ENCODE results near the gene TFIP11.

The TFIP11 gene

DNA sequence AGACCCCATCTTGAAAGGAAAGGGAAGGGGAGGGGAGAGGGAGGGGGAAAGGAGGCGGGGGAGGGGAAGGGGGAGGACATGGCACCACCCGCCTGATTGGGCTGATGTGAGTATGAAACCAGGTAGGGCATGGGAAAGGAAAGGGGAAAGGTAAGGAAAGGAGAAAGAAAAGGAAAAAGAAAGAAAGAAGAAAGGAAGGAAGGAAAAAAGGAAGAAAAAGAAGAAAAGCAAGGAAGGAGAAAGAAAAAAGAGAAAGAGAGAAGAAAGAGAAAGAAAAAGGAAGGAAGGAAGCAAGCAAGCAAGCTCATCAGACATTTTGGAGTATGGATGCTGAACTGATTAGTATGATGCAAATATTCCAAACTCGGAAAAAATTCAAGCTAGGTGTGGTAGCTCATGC, 36.0 kb upstream of the TFIP11 start:
- in situ Hi-C loops (cut with MboI; ENCODE audit: low sequenced_read_pairs) = no loop called here
- Histone ChIP-seq H3K9me3 (no peaks in the 10 kb centered on the region), H3K36me3 (replicated peaks) (no peaks in the 10 kb centered on the region), H3K4me3 (no peak overlapping the region), H3K27me3 (ENCODE audit: low read depth) (no peaks in the 10 kb centered on the region), H3K4me1 (no peaks in the 10 kb centered on the region)
- DNase-seq (ENCODE audit: low spot score in 2 of 2) = no peak

DNA sequence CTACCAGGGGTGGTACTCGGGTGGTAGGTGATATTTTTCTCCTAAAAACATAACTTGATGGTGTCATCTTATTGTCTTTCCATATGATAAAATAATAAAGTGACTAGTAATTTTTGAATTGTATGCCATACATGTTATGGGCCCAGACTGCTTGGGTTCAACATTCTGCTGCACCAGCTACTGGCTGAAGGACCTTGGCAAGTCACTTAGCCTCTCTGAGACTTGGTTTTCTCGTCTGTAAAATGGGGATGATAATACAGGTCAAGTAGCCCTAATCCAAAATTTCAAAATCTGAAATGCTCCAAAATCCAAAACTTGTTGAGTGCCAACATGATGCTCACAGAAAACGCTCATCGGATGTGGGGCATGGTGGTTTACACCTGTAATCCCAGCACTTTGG, 35.6 kb upstream of the TFIP11 start:
- Histone ChIP-seq H3K27me3 (ENCODE audit: low read depth) (no peaks in the 10 kb centered on the region), H3K9me3 (no peaks in the 10 kb centered on the region), H3K36me3 (replicated peaks) (no peaks in the 10 kb centered on the region), H3K4me3 (no peak overlapping the region), H3K4me1 (no peaks in the 10 kb centered on the region)
- in situ Hi-C loops (cut with MboI; ENCODE audit: low sequenced_read_pairs) = no loop called here
- no peak for DNase-seq (ENCODE audit: low spot score in 2 of 2)

DNA sequence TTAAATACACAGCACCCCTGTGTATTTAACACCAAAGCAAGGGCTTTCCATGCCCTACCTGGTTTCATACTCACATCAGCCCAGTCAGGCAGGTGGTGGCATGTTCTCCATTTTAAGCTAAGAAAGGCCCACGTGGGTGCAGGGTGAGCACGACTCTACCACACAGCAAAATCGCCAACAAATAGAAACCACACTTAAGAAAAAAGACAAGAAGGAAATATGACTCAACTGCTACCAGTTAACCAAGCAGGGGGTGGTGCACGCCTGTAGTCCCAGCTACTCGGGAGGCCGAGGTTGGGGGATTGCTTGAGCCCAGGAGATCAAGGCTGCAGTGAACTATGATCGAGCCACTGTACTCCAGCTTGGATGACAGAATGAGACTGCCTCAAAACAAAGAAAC, 35.2 kb upstream of the TFIP11 start:
- Histone ChIP-seq H3K4me1 (no peaks in the 10 kb centered on the region), H3K4me3 (no peak overlapping the region), H3K36me3 (replicated peaks) (no peaks in the 10 kb centered on the region), H3K27me3 (ENCODE audit: low read depth) (no peaks in the 10 kb centered on the region), H3K9me3 (no peaks in the 10 kb centered on the region)
- in situ Hi-C loops (cut with MboI; ENCODE audit: low sequenced_read_pairs) = no loop called here
- no peak for DNase-seq (ENCODE audit: low spot score in 2 of 2)

DNA sequence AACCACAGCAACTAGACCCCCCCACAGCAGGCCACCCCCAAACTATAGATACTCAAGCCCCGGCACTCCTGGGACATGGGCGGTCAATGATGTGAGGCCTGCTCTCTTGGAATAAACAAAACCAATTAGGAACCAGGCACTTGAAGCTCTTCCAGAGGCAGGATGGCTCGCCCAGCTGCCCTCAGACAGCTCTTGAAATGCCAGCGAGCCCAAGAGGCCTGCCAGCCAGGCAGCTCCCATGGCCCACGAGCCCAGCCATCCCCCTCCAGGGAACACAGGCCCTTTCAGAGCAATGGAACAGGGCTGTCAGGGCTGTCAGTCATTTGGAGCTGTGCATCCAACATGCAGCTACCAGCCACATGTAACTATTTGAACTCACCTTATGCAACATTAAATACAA, 34.0 kb upstream of the TFIP11 start:
- Histone ChIP-seq H3K36me3 (replicated peaks) (no peaks in the 10 kb centered on the region), H3K27me3 (ENCODE audit: low read depth) (no peaks in the 10 kb centered on the region), H3K4me1 (no peaks in the 10 kb centered on the region), H3K4me3 (no peak overlapping the region), H3K9me3 (no peaks in the 10 kb centered on the region)
- no peak for DNase-seq (ENCODE audit: low spot score in 2 of 2)
- in situ Hi-C loops (cut with MboI; ENCODE audit: low sequenced_read_pairs) = no loop called here

DNA sequence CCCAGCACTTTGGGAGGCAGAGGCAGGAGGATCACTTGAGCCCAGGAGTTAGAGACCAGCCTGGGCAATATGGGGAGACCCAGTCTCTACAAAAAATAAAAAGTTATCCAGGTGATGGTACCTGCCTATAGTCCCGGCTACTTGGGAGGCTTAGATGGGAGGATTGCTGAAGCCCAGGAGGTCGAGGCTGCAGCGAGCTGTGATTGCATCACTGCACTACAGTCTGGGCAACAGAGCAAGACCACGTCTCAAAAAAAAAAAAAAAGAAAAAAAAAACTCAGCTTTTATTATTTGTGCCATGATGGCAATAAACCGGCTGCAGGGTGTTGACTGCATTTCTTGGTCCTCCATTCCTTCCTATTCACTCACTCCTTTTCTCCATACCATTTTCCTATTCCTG, 33.6 kb upstream of the TFIP11 start:
- no peaks in the 10 kb centered on the region for H3K36me3 ChIP-seq (replicated peaks)

DNA sequence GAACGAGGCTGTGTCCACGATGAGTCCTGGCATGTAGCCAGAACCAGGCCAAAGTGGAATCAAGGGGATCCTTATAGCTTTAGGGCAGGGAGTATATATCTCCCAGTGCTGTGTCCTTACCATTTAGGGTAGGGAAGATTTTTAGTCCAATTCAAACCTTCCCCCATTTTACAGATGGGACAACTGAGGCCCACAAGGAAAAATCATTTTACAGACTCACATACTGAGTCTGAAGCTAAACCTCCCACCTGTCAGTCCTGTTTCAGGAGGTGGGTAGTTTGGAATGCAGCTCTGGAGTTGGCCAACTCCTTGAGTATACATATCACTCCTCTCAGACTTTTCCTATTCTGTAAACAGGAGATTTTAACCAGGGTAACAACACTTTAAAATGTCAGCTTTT, 33.1 kb upstream of the TFIP11 start:
- H3K9me3 ChIP-seq = no peaks in the 10 kb centered on the region
- H3K27me3 ChIP-seq (ENCODE audit: low read depth) = no peaks in the 10 kb centered on the region
- no peaks in the 10 kb centered on the region for H3K4me1 ChIP-seq
- H3K36me3 ChIP-seq (replicated peaks) = no peaks in the 10 kb centered on the region
- no peak overlapping the region for H3K4me3 ChIP-seq
- DNase-seq (ENCODE audit: low spot score in 2 of 2) = no peak
- in situ Hi-C loops (cut with MboI; ENCODE audit: low sequenced_read_pairs) = no loop called here

More for the DNA sequence above, 33.6 kb upstream of the TFIP11 start:
- in situ Hi-C loops (cut with MboI; ENCODE audit: low sequenced_read_pairs) = no loop called here
- DNase-seq (ENCODE audit: low spot score in 2 of 2) = no peak
- H3K4me3 ChIP-seq = no peak overlapping the region
- no peaks in the 10 kb centered on the region for H3K9me3 ChIP-seq
- H3K4me1 ChIP-seq = no peaks in the 10 kb centered on the region
- no peaks in the 10 kb centered on the region for H3K27me3 ChIP-seq (ENCODE audit: low read depth)

DNA sequence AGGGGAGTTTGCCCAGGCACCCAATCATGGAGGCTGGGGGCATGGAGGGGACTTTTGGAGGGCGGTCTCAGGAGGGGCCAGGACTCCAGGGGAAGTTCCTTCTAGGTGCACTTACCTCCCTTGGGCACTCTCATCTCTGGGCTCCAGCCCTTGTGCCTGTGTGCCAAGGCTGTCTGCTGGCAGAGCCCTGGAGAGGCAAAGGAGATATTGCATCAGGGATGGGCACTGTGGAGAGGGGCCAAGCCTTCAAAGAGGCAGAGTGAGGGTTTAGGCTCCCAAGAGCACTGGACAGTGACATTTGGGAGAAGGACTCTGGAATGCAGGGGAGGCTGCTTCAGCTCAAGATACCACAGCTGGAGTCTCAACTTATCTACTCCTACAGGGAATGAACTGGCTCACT, 32.2 kb upstream of the TFIP11 start:
- Histone ChIP-seq H3K27me3 (ENCODE audit: low read depth) (no peaks in the 10 kb centered on the region), H3K4me3 (no peak overlapping the region), H3K4me1 (no peaks in the 10 kb centered on the region), H3K9me3 (no peaks in the 10 kb centered on the region), H3K36me3 (replicated peaks) (no peaks in the 10 kb centered on the region)
- in situ Hi-C loops (cut with MboI; ENCODE audit: low sequenced_read_pairs) = no loop called here
- no peak for DNase-seq (ENCODE audit: low spot score in 2 of 2)

DNA sequence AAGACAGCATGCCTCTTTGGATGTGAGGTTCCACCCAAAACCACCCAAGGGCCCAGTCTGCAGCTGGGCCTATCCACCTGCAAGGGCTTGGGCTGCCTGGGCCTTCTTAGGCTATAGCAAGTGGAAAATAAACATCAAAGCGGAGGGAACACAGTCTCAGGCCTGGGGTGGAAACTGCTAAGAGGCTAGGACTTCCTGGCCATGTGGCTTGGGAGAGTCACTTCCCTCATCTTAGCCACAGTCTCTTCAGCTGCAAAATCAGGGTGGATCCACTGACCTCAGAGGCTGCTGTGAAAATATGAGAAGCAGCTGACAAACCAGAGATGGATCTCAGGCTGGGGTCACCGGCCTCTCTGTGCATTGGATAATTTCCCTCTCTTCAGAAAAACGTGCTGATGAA, 30.6 kb upstream of the TFIP11 start:
- H3K4me3 ChIP-seq = no peak overlapping the region
- H3K27me3 ChIP-seq (ENCODE audit: low read depth) = no peaks in the 10 kb centered on the region
- DNase-seq (ENCODE audit: low spot score in 2 of 2) = no peak
- H3K9me3 ChIP-seq = no peaks in the 10 kb centered on the region
- H3K36me3 ChIP-seq (replicated peaks) = no peaks in the 10 kb centered on the region
- in situ Hi-C loops (cut with MboI; ENCODE audit: low sequenced_read_pairs) = no loop called here
- H3K4me1 ChIP-seq = no peaks in the 10 kb centered on the region

DNA sequence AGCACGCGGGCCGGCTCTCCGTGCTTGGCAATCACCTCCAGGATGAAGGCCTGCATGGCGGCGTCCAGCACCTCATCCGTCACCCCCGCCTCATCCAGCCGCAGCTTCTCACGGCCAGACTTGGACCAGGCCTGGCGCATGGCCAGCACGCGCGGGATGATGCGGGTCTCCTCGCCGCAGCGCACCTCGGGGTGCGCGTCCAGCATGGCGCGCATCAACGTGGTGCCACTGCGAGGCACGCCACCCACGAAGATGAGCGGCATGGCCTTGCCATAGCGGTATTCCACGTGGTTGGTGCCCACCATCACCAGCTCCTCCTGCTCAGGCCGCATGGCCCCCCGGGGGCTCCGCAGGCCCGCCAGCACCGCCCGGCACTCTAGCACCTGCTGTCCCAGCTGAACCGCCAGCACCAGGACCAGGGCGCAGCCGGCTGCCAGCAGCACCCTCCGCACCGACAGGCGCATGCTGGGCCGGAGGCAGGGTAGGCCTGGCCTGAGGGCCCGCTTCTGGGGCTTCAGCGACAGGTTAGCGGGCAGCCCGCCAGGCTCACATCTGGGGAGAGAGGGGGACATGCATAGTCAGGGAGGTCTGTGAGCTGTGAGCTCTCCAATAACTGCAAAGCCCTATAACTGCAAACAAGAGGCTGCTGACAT, 29.0 kb upstream of the TFIP11 start:
- Histone ChIP-seq H3K27me3 (ENCODE audit: low read depth) (no peaks in the 10 kb centered on the region), H3K4me3 (no peak overlapping the region), H3K9me3 (no peaks in the 10 kb centered on the region), H3K4me1 (no peaks in the 10 kb centered on the region), H3K36me3 (replicated peaks) (no peaks in the 10 kb centered on the region)
- in situ Hi-C loops (cut with MboI; ENCODE audit: low sequenced_read_pairs) = no loop called here
- DNase-seq (ENCODE audit: low spot score in 2 of 2) = no peak

DNA sequence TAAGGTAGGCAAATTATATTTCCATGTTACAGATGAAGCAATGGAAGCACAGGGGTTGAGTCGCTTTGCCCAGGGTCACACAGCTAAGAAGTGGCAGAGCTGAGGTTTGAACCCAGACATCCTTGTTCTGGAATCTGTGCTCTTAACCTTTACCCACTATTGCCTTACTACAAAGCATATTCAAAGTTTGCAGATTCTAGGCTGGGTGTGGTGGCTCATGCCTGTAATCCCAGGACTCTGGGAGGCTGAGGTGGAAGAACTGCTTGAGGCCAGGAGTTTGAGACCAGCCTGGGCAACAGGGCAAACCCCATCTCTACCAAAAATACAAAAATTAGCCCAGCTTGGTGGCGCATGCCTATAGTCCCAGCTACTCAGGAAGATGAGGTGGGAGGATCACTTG, 27.8 kb upstream of the TFIP11 start:
- H3K27me3 ChIP-seq (ENCODE audit: low read depth) = no peaks in the 10 kb centered on the region
- no peak for DNase-seq (ENCODE audit: low spot score in 2 of 2)
- no peaks in the 10 kb centered on the region for H3K36me3 ChIP-seq (replicated peaks)
- no peak overlapping the region for H3K4me3 ChIP-seq
- in situ Hi-C loops (cut with MboI; ENCODE audit: low sequenced_read_pairs) = no loop called here
- H3K4me1 ChIP-seq = no peaks in the 10 kb centered on the region
- H3K9me3 ChIP-seq = no peaks in the 10 kb centered on the region

DNA sequence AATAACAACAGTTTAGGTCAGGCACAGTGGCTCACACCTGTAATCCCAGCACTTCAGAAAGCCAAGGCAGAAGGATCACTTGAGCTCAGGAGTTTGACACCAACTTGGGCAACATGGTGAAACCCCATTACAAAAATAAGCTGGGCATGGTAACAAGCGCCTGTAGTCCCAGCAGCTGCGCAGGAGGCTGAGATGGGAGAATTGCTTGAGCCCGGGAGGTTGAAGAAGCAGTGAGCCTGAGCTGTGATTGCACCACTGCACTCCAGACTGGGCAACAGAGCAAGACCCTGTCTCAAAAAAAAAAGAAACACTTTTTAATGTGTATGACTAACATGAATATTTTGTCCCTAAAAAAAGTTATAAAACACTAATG, 24.5 kb upstream of the TFIP11 start:
- in situ Hi-C loops (cut with MboI; ENCODE audit: low sequenced_read_pairs) = no loop called here
- Histone ChIP-seq H3K27me3 (ENCODE audit: low read depth) (no peaks in the 10 kb centered on the region), H3K4me3 (no peak overlapping the region), H3K4me1 (no peaks in the 10 kb centered on the region), H3K9me3 (no peaks in the 10 kb centered on the region), H3K36me3 (replicated peaks) (no peaks in the 10 kb centered on the region)
- no peak for DNase-seq (ENCODE audit: low spot score in 2 of 2)

DNA sequence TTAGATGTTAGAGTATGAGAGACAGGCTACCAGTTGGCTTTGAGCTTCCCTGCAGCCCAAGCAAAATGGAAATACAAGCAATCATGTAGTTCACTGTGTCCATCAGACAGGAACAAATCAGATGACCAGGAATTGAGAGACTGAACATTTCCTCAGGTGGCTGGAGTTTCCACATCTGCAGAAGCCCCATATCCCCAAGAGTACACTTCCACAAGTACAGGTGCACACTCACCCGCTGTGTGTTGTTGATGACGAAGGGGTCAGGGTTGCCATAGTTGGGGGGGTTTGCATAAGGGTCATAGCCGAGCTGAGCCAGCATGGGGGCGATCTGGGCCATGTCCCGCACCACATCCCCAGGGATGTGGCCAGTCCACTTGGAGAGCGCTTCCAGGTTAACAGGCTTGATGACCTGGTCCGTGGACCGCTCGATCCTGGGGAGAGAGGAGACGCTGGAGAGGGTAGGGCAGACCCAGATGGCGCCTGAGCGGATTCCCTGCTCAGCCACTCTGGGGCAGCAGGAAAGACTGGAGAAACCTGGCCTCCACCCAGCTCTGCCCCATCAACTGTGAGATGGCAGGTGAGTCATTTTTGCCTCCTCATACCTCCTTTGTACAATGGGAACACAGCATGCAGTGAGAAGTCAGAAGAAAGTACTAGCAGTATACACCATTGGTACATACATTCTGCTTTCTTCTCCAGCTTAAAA, 23.9 kb upstream of the TFIP11 start:
- in situ Hi-C loops (cut with MboI; ENCODE audit: low sequenced_read_pairs) = no loop called here
- no peaks in the 10 kb centered on the region for H3K4me1 ChIP-seq
- no peaks in the 10 kb centered on the region for H3K36me3 ChIP-seq (replicated peaks)
- no peak overlapping the region for H3K4me3 ChIP-seq
- no peaks in the 10 kb centered on the region for H3K27me3 ChIP-seq (ENCODE audit: low read depth)
- no peak for DNase-seq (ENCODE audit: low spot score in 2 of 2)
- no peaks in the 10 kb centered on the region for H3K9me3 ChIP-seq

DNA sequence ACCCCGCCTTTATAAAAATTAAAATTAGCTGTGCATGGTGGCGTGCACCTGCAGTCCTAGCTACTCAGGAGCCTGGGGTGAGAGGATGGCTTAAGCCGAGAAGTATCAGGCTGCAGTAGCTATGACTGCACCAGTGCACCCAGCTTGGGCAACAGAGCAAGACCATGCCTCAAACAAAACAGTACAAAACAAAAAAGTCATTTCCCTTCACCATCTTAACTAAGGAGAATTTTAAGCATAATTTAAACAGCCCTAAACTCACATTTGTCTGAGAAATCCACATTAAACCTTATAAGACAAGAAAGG, 23.3 kb upstream of the TFIP11 start:
- in situ Hi-C loops (cut with MboI; ENCODE audit: low sequenced_read_pairs) = no loop called here
- Histone ChIP-seq H3K4me1 (no peaks in the 10 kb centered on the region), H3K9me3 (no peaks in the 10 kb centered on the region)

DNA sequence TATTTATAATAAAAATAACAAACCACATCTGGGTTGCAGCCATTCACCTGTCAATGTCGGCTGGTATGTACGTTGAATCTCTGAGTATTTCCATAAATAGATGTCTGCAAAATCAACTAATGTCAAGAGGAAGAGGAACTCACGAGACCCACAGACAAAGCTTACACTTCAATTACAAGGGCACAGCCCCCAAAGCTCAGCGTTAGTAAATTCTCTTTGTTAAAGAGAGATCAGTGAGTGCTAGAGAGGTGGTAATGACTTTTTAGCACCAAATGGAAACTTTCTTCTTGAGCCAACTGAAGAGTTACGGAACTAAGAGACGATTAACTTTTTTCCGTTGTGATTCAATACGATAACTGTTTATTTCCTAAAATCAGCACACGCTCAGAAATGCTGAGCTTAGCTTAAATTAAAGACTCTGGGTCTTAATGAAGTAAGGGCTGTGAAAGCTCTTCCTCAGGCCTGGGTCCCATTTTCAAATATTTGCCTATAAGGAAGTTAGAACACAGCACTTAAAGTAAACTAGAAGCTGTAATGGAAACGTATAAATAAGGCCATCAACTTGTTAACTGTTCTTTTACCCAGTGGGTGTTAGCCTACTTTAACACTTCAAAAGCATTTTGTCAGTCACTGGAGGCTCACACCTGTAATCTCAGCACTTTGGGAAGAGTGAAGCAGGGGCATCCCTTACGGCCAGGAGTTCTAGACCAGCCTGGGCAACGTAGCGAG, 22.8 kb upstream of the TFIP11 start:
- H3K4me1 ChIP-seq = no peaks in the 10 kb centered on the region
- in situ Hi-C loops (cut with MboI; ENCODE audit: low sequenced_read_pairs) = no loop called here
- no peaks in the 10 kb centered on the region for H3K9me3 ChIP-seq
- no peaks in the 10 kb centered on the region for H3K36me3 ChIP-seq (replicated peaks)
- H3K4me3 ChIP-seq = no peak overlapping the region
- no peak for DNase-seq (ENCODE audit: low spot score in 2 of 2)
- no peaks in the 10 kb centered on the region for H3K27me3 ChIP-seq (ENCODE audit: low read depth)

More for the DNA sequence above, 23.3 kb upstream of the TFIP11 start:
- Histone ChIP-seq H3K27me3 (ENCODE audit: low read depth) (no peaks in the 10 kb centered on the region), H3K36me3 (replicated peaks) (no peaks in the 10 kb centered on the region), H3K4me3 (no peak overlapping the region)
- DNase-seq (ENCODE audit: low spot score in 2 of 2) = no peak
